GM18511 (cell line): ENCODE measurements around the gene BCAR3.

Source experiments
- ATAC-seq: cut with Tn5 transposase; IDR thresholded peaks from one replicate; pipeline ENCODE4 v1.9.1; 2021; ENCODE audit warnings: mild to moderate bottlenecking, moderate library complexity; ENCODE audit not compliant: unreplicated experiment

Gene BCAR3

GRCh38 chr1:93600663-93601062 lies 81.0 kb downstream of the BCAR3 start:
- ATAC-seq: no peak

DNA sequence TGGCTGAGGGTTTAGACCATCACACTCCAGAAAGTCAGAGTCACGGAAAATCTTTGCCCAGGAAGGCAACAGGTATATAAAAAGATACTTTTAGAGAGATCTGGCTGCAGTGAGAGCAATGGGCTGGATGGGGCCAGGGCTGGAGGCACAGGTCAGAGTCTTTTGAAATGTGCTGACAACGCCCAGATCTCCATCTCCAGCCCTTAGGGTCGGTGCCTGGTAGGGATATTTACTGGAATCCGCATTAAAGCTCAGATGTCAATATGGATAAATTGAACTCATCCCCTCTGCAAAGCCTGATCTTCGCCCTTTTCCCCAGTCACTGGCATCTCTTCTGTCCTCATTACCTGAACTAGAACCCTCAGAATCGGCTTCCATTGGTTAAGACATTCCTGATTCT lies 82.2 kb downstream of the BCAR3 start:
- no peak for ATAC-seq

DNA sequence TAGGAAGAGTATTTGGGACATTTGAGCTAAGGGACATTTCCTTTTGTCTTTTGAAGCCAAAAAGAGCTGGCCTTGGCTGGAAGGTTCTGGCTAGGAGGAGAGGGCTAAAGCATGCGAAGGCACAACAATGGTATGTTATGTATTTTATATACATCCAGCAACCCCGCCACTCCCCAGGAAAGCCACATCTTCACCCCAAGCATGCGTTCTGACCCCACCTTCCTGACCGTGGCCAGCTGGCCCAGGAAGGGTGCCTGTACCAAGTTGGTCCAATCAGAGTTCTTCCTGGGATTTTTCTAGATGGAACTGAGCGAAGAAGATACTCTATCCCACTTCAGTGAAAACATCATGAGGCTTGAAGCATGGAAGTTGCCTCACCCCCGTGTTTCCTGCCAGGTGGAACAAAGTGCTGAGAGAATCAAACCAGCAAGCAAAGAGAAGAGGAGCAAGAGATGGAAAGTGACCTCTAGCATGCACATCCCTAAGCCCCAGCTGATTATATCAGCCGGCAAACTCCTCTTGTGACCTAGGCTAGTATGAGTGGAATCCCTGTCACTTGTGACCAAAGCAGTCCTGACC lies 82.7 kb downstream of the BCAR3 start:
- no peak for ATAC-seq

GRCh38 chr1:93598396-93598795 lies 83.2 kb downstream of the BCAR3 start:
- no peak for ATAC-seq

GRCh38 chr1:93597709-93598108 lies 83.9 kb downstream of the BCAR3 start:
- no peak for ATAC-seq

DNA sequence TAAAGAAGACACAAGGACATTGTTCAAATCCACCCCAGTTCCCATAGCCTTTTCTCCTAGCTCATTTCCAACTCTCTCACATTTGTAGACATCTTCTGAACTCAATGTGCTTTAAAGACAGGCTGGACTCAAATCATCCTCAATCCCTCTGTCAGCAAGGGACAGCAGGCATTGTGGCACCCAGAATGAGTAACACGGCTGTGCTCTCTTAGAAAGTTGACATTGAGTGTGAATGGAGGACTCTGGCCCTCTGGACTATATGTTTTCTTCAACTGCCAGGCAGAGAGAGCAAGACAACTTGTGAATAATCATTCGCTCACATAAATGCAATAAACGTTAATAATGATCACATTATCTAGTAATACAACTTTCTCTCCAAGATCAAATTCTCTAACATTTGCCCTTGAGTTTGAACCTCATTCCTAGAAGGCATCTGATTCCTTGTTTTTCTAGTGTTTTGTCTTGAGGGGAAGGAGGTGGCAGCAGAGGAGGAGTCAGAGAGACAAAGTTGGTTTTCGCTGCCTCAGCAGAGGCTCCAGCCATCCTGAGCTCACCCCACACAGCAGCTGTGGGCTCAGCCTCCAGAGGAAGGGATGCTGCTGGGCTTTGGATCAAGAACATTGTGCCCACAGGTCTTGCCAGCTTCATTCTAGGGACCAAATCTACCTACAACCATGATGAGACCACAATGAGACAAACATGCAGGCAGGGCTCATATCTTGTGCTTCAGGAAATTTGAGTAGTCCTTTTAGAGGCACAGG lies 85.1 kb downstream of the BCAR3 start:
- ATAC-seq: no peak

DNA sequence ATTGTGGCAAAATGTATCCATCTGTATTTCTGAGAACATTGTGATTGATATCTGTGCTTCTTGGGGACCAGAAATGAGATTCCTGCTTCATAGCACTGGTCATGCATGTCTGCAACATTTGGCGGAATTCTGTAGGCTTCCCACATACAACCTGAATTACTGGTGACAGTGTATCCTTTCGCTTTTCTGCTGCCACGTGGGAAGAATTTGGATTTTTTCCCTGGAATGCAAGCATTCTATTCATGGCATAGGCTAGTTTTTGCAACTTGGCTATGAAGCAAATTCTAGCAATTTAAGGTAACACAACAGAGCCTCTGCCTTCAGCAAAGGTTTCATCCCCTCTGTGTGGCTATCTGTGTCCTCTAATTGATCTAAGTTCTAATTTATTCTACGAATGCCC lies 85.9 kb downstream of the BCAR3 start:
- no peak for ATAC-seq

GRCh38 chr1:93595266-93595665 lies 86.4 kb downstream of the BCAR3 start:
- ATAC-seq: no peak

- ATAC-seq: no peak
These were observed 87.1 kb downstream of the BCAR3 start for GRCh38 chr1:93594603-93594880.

- no peak for ATAC-seq
These were observed 87.6 kb downstream of the BCAR3 start for GRCh38 chr1:93593854-93594602.

GRCh38 chr1:93592551-93592949 lies 89.1 kb downstream of the BCAR3 start:
- ATAC-seq: no peak

- peak; percentile 95 for ATAC-seq
These were observed 89.7 kb downstream of the BCAR3 start for GRCh38 chr1:93591676-93592550.

DNA sequence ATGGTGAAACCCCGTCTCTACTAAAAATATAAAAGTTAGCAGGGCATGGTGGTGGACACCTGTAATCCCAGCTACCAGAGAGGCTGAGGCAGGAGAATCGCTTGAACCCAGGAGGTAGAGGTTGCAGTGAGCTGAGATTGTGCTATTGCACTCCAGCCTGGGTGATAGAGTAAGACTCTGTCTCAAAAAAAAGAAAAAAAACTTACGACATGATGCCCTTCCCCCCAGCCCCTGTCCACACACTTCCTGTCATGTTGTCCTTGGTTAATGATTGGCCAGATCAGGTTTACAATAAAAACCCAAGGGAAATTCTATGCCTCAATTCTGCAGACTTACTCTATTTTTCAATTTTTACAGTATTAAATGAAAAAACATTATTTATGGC lies 90.4 kb downstream of the BCAR3 start:
- peak; percentile 43 for ATAC-seq

DNA sequence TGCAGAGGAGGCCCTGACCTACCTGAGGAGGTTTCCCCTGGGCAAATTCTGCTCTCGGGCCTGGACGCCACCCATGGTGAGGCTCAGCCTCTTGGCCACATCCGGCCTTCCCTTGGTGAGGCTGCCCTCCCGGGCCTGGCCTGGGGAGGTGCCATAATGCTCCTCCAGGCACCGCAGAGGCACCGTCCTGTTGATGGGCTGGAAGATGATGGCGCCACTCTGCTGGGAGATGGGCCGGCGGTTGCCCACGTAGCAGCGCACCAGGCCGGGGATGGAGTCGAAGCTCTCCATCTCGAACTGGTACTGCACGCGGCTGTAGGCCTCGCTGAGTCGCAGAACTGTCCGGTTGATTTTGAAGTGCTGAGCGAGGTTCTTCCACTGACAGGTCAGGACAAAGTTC lies 92.7 kb downstream of the BCAR3 start:
- no peak for ATAC-seq

- ATAC-seq: no peak
These were observed 93.4 kb downstream of the BCAR3 start for GRCh38 chr1:93588206-93588605.

DNA sequence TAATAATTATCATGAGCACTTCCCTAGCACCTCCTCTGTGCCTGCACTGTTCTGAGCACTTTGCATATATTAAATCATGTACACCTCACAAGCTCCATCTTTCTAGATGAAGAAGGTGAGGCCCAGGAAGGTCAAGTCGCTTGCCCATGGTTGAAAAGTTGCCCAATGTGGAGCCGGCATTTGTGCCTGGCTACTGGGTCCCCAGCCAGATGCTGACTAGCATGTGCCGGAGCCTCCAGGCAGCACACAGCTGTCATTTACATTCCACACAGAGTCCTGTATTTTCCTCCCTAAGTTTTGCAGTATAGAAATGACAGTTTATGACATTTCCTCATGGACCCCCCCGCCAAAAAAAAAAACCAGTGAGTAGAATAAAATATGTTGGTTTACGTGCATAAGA lies 94.3 kb downstream of the BCAR3 start:
- ATAC-seq: no peak

DNA sequence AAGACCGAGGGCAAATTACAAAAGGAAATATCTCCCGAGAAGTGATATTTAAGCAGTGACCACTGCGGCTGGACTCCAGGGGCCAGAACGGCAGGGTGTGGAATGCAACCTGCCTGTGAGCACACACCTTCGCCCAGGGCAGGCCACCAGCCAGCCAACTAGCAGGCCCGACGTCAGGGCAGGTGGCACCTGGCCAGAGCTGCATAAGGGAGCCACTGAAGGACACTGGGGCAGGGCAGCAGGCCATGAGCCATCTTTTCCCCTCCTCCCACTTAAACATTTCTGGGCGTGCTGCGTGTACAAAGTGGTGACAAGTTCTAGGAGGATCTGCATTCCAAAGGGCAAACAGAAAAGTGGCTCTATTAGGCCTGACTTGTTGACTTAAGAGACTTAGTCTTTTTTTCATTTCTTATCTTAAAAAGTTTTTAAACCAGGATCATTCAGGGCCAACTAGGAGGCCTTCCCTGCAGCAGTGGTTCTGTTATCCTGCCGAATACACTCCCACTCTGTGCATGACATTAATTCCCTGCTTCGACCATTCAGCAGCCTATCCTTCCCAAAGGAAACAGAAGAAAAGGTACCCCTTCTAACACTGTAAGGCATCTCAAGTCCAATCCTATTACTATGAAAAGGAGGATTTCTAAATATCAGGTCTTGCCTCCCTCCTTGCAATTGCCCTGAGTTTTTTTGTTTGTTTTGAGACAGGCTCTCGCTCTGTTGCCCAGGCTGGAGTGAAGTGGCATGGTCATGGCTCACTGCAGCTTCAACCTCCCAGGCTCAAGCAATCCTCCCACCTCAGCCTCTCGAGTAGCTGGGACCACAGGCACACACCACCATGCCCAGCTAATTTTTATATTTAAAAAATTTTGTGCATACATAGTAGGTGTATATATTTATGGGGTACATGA lies 96.3 kb downstream of the BCAR3 start:
- no peak for ATAC-seq

GRCh38 chr1:93584261-93585003 lies 97.2 kb downstream of the BCAR3 start:
- no peak for ATAC-seq

DNA sequence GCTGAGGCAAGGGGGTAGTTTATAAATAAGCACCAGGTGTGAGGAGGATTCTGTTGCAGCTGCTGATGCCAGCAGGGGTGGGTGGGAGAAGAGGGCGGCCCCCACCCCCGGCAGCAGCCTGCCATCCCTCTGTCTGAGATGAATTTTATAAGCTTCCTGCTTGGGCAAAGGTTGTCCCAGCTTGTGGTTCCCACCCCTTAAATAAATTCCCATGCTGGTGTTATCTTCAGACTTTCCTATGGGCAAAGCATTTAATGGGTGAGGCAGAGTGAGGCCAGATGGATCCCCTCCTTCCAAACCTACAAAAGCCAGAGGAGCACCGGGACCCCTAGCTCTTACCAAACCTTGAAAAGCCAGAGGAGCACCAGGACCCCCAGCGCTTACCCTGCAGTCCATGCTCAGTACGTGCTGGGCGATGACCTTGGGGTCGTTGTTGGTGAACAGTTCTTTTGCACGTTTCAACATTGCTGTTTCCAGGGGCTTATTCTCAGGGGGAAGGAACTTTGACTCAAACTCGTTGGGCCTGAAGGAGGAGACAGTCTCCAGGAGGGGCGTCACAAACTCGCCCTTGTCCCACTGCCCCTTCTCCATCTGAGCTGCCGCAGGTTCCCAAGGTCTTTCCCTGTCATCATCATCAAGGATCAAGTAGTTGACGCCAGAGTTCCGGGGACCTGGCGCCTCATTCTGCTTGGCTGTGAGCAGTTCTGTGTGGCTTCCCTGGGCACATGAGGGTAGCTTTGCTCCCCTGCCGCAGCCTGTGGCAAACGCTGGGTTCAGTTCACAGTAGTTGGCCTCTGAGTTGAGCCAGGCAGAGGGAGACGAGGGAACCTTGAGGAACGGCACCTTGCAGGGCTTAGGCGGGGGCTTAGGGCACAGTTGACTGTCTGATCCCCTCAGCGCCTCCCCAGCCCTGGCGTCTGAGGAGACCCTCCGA lies 99.5 kb downstream of the BCAR3 start:
- no peak for ATAC-seq
